ENCODE measurements around the gene PDE1A. TPM values are rescaled to one million over a fixed set of nuclear protein-coding genes. Genes with fewer than 3 reads are reported as not detected.

The PDE1A gene
- total RNA-seq, 1 experiment from 2014 or later = not detected

DNA sequence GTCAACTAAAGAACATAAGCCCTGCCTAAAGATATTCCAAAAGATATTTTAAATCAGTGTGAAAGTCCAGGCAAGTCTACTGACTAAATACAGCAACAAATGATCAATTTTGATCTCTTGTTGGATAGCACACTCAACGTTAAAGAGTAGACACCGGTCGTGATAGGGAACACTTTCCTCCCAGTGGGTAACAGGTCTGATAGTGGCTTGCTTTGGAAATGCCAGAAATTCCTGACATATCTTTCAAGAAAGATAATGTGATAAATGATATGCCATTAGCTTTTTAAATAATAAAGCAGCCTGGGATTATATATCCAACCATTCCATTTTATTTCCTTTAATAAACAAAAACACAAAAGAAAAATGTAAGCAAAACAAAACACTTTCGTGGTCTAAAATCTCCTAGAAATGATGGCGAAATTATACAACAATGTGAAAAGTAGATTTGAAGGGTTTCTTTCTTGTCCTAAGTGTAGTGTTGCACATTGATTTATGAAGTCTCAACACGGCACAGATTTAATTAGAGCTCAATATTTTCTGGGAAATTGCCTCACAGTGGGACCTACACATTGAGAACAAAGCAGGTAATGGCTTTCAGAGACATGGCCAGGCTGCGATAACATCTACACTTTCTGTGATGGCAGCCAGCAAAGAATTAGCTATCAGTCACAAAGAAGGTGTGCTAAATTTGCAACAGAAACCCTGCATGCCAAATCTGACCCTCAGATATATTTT lies 282.6 kb downstream of the PDE1A start:
- in situ Hi-C loops (cut with HindIII; ENCODE audit: low pct_unique_long_range_greater_than_20kb, low sequenced_read_pairs) = no loop called here
- no peak for DNase-seq (ENCODE audit: low read depth, low spot score)

DNA sequence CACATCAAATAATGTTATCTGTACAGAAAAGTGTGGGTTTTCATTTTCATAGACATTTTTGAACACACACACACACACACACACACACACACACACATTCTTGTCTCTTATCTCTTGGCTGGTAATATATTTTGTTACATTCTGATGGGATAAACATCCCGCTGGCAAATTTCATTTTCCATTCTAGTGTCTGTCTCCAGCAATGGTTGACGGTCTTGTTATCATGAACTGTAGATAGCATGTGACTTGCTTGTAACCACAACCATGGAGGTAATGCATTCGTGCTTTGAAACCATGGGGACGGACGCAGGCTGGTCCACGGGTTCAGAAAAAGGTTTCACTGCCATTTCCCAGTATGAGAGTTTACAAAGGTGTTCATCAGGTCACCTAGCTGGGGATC lies 284.8 kb downstream of the PDE1A start:
- in situ Hi-C loops (cut with HindIII; ENCODE audit: low pct_unique_long_range_greater_than_20kb, low sequenced_read_pairs) = no loop called here
- DNase-seq (ENCODE audit: low read depth, low spot score) = no peak

DNA sequence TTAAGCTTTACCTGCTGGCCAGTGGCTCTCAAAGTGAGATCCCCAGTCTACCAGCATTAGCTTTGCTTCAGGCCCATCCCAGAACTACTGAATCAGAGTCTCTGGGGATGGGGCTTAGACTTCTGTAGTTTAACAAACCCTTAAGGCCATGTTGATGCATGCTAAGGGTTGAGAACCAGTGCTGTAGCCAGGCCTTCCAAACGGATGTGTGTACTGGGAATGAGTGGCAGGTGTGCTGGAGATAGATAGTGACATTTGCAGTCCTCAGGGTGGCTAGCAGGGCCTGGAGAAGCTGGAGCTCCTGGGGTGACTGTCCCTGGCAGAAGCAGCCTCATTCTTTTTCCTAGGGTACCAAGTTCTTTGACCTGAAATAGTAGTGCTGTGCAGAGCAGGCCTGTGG lies 292.6 kb downstream of the PDE1A start:
- in situ Hi-C loops (cut with HindIII; ENCODE audit: low pct_unique_long_range_greater_than_20kb, low sequenced_read_pairs) = no loop called here
- DNase-seq (ENCODE audit: low read depth, low spot score) = no peak

DNA sequence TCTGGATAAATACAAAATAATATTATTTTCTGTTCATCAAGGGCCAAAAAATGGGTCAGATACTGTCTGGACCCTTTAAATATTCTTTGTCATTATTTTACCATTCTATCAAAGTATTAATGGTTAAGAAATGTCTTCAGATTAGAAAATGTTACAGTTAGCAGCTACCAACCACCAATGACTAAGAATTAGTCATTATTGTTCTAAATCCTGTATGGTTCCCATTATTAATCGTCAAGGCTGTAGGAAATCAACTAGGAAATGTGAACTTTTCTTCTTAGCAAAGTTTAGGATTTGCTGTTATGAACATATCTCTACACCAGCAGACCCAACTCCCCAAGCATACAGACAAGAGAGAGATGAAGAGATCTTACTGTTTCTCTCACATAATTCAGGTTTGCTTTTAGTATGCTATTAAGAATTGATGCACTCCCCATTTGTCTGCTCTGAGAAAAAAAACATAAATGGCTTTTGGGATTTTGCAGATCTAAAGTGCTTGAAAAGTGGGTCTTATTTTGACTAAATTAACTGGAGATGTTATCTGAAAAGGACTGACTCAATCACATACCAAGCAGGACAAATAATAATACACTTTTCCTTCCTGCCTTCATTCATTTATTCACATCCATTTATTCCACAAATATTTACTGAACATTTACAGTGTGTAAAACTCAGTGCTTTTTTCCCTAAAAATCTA lies 293.5 kb downstream of the PDE1A start:
- DNase-seq (ENCODE audit: low read depth, low spot score) = no peak
- in situ Hi-C loops (cut with HindIII; ENCODE audit: low pct_unique_long_range_greater_than_20kb, low sequenced_read_pairs) = no loop called here

DNA sequence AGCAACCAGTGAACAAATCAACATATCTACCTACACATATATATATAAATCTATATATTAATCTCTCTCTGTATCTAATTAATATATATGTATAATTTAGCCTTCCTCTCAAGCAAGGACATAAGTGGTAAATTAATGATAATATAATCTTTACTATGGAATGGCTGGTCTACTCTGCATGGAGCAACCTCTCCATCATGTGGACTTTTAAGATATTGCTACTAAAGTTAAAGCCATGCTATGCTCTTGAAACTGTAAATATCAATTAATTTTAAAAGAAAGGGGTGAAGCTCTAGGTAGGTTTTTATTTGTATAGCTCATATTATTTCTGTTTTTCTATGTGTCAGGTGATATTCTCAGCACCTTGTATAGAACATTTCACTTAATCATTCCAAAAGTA lies 294.2 kb downstream of the PDE1A start:
- peak; percentile 45 for DNase-seq (ENCODE audit: low read depth, low spot score)
- in situ Hi-C loops (cut with HindIII; ENCODE audit: low pct_unique_long_range_greater_than_20kb, low sequenced_read_pairs) = no loop called here

DNA sequence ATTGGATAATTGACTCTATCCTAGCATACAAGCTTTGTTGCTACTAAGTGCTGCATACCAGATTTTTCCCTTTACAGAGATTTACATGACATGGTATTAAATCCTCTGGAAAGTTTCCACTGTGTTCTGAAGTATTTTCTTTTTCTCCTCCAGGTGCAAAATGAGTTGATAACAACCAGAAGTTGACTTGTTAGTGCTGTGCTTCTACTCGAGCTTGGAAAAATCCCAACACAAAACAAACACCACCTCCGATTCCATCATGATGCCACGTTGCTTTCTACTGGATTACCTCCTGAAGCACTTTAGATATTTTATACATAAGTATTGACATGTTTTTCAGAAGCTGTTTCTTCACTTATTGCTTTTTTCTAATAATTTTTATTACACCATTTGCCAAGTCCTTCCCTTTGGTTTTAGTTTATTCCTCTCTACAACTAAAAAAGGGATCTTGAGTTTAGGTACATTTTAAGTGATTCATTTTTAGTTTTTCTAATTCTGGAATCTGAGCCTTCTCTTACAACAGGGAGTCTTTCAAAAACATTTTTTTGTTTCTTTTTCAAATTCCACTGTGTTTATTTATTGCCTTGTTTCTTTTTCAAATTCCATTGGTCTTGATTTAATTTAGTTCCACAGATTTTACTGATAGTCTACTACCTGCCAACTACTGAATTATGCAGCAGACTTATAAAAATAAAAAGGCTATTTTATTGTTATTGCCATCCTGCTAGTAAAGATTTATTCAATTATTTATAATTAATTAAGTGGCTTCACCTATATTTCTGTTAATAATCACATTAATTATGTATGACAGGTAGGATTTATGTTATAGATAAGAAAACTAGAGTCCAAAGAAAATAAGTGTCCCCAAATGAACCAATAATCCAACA lies 297.8 kb downstream of the PDE1A start:
- no peak for DNase-seq (ENCODE audit: low read depth, low spot score)
- in situ Hi-C loops (cut with HindIII; ENCODE audit: low pct_unique_long_range_greater_than_20kb, low sequenced_read_pairs) = no loop called here

DNA sequence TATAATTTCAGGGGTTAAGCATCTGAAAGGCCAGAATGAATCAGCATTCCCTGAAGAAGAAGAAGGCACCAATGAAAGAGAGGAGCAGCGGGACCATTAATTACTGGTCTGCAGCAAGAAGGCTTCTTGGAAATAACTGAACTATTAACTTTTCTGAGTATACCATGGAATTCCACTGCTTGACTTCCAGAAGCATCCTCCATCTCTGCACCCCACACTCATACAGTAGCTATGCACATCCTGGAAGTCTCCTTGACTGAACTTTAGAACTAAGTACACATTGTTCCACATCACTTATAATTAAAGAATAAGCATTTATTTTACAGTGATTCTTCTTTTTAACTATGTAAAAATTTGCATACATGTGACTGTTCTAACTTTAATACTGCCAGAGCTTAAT lies 309.6 kb downstream of the PDE1A start:
- in situ Hi-C loops (cut with HindIII; ENCODE audit: low pct_unique_long_range_greater_than_20kb, low sequenced_read_pairs) = no loop called here

DNA sequence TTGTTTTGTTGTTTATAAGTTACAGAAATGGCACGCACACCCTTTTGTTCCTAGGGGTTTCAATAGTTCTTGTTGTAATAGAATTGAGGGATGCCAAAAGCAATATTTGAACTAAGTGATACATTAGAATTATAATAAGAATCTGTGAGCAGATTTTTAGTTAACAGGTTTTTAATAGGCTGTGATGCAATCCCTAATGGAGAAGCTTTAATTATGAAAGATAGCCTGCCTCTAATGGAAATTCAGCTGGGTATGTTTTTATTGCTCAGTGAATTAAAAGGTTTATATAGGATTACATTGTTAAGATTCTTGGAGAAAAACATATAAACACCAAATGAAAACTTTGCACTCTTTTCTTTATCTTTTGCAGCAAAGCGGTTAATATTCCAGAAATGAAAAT lies 310.1 kb downstream of the PDE1A start:
- no peak for DNase-seq (ENCODE audit: low read depth, low spot score)
- in situ Hi-C loops (cut with HindIII; ENCODE audit: low pct_unique_long_range_greater_than_20kb, low sequenced_read_pairs) = no loop called here

More for the DNA sequence above, 309.6 kb downstream of the PDE1A start:
- no peak for DNase-seq (ENCODE audit: low read depth, low spot score)

DNA sequence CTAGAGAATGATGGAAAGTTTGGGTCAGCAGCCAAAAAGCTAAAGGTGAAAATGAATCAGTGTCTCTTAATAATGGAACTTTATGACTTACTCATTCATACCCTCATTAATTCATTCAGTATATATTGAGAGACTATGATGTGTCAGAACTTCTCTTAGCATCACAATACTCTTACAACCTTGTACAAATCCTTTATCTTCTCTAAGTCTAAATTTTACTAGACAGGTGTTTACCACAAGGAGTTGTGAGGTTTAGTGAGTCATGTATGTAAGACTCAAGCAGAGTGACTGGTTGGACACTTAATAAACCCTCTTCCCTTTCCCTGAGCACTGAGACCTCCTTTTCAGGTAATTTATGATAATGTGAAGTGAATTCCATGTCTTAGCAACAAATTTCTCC lies 311.6 kb downstream of the PDE1A start:
- no peak for DNase-seq (ENCODE audit: low read depth, low spot score)

DNA sequence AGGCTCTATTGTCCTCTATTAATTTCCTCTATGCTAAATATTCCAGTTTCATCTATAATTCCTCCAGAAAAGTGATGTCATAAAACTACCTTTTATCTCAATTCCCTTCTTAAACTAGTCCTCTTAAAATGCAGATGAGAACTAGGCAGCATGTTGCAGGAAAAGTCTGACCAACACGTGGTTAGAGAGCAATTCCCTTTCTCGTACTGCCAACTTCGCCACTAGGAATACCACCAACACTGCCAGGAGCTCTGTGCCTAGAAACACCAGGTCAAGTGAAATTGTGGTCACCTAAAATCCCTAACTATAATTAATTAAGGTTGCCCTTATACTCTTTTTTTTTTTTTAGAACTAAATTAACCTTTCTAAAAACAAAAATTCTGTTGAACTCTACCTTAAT lies 313.5 kb downstream of the PDE1A start:
- no peak for DNase-seq (ENCODE audit: low read depth, low spot score)
- in situ Hi-C loops (cut with HindIII; ENCODE audit: low pct_unique_long_range_greater_than_20kb, low sequenced_read_pairs) = no loop called here

More for the DNA sequence above, 311.6 kb downstream of the PDE1A start:
- in situ Hi-C loops (cut with HindIII; ENCODE audit: low pct_unique_long_range_greater_than_20kb, low sequenced_read_pairs) = no loop called here

DNA sequence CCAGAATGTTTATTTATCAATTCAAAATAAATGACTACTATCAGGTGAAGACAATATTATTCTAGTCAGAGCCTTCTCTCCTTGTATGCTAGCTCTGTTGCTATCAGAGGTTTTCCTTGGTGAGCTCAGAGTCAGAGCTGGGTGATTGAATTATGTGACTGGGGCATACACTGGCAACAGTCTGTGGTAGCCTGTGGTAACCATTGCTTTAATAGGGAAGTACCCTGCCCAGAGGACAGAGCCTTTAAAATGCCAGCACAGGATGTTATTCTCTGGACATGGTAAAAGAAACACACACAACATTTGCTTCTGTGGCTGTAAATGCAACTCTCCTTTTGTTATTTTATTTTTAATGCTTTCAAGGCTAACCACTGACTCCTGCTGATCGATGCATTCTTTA lies 316.5 kb downstream of the PDE1A start:
- in situ Hi-C loops (cut with HindIII; ENCODE audit: low pct_unique_long_range_greater_than_20kb, low sequenced_read_pairs) = no loop called here
- no peak for DNase-seq (ENCODE audit: low read depth, low spot score)

DNA sequence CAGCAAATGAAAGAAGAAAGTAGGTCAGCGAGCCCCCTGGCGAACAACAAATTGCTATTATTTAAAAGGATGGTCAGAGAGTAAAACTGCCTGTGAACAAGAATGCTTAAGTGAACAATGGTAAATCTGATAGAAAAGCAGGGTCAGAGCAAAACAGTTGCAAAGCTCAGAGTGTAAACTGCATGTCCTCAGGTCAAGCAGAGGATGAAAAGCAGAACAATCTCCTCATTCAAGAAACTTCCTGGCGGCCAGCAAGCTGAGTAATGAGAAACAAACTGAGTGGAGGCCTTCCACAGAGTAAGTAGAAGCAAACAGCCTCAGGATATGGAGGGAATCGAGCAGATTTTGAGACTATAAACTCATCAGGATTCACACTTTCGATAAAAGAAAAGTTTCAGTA lies 323.3 kb downstream of the PDE1A start:
- DNase-seq (ENCODE audit: low read depth, low spot score) = peak; percentile 83
- in situ Hi-C loops (cut with HindIII; ENCODE audit: low pct_unique_long_range_greater_than_20kb, low sequenced_read_pairs) = no loop called here

DNA sequence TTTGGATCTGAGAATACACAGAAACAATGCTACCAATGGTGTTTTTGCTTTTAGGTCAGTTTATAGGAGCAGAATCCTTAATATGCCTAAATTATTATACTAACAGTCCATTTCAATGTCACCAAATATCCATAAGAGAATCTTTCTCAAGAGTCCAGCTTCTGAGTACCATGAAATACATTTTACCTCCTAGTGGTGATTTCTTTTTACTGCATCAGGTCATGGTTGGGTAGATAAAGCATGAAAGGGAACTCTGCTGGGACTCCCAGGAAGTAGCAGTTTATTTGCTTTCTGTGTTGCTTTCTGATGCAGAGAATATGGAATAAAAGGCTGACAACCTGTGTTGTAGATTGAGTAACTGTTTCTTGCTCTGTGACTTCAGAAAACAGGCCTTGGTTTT lies 325.6 kb downstream of the PDE1A start:
- in situ Hi-C loops (cut with HindIII; ENCODE audit: low pct_unique_long_range_greater_than_20kb, low sequenced_read_pairs) = no loop called here
- DNase-seq (ENCODE audit: low read depth, low spot score) = peak; percentile 52

DNA sequence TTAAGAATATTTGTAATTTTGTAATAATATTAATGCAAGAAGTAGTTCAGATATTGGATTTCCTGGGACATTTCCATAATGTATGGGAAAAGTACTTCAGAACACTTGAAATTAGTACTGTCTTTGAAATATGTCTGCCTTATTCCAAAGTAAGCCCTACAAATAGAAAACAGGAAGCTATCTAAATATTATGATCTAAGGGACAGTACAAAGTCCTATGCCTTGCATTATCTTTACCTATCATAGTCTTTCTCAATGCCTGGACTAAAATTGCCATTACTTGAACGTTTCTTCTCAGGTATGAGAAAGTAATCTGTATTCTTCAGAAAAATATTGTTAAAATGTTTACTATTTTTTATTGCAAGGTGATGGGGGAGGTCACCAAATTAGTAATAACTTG lies 328.2 kb downstream of the PDE1A start:
- in situ Hi-C loops (cut with HindIII; ENCODE audit: low pct_unique_long_range_greater_than_20kb, low sequenced_read_pairs) = no loop called here
- no peak for DNase-seq (ENCODE audit: low read depth, low spot score)

DNA sequence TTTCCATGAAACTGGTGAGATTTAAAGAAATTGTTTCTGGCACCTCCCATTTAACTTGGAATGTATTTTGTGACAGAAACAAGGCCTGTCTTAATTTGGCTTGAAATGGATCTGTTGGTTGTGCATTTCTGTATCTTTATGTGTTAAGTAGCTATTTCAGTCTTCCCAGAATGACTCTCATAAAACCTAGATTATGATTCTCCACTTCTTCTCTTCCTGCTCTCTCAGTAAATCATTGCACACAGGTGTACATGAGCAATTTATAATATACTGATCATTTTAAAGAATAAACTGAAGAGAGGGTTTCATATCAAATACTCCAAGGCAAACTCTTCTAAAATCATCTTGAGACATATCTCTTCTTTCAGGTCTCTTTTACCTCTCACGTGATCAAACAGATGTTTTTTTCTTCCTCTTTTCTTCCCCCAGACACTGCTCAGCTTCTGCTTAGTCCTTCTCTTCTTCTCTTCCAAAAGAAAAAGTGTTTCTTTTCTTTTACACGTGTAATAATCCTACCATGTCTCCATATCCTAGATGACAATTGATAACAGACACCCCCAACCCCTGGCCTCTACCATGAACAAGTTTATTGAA lies 329.2 kb downstream of the PDE1A start:
- DNase-seq (ENCODE audit: low read depth, low spot score) = no peak
- in situ Hi-C loops (cut with HindIII; ENCODE audit: low pct_unique_long_range_greater_than_20kb, low sequenced_read_pairs) = no loop called here

DNA sequence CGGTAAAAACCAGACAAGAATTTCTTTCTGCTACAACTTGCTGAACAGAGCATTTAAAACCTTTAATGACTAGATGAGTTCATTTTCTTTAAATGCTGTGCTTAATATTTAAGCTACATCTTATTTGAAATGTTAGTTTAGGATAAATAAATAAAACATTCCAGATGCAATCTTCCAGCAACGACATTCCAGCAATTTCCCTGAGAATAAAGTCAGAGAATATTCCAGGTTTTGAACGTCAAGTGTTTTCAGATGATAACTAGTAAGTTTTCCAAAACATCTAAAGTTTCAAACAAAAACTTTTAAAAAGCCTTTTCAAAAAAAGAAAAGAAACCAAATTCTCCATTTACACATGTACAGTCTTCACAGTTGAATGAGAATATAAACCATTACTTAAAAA lies 336.4 kb downstream of the PDE1A start:
- DNase-seq (ENCODE audit: low read depth, low spot score) = no peak
- in situ Hi-C loops (cut with HindIII; ENCODE audit: low pct_unique_long_range_greater_than_20kb, low sequenced_read_pairs) = no loop called here

Measured in SK-MEL-5 (cell line).